Stimulated activated effector memory CD8-positive, alpha-beta T cell treated with anti-CD3 and anti-CD28 coated beads, Interleukin-12 subunit alpha, Interleukin-12 subunit beta, amount 100 ng/mL, for 72 hours (primary cell): Measurements from ENCODE around the gene VPS51.
"Not testable (repeated sequence)": the region's sequence is repeated elsewhere in the genome, so short reads cannot be mapped to it uniquely, and the experiment has no call there.

Experiments used
- ATAC-seq: fragments of 150-1000 bp; cut with Tn5 transposase; 2 replicates; pipeline ENCODE4 v1.10.0; 2021
- DNase-seq, 2 donors: peaks; one replicate each; pipeline ENCODE4 v3.0.0; 2021 to 2022; ENCODE audit warnings: low spot score in 2 of 2
- H3K27ac Mint-ChIP-seq: one replicate; pipeline ENCODE4 v1.8.0; 2022; ENCODE audit warnings: mild to moderate bottlenecking, mixed read lengths
- H3K36me3 Mint-ChIP-seq: one replicate; pipeline ENCODE4 v1.8.0; 2022; ENCODE audit warnings: mild to moderate bottlenecking, mixed read lengths
- H3K4me1 Mint-ChIP-seq: one replicate; pipeline ENCODE4 v1.8.0; 2022; ENCODE audit warnings: mixed read lengths
- H3K4me3 Mint-ChIP-seq: one replicate; pipeline ENCODE4 v1.8.0; 2022; ENCODE audit warnings: mild to moderate bottlenecking, mixed read lengths
- H3K9me3 Mint-ChIP-seq: one replicate; pipeline ENCODE4 v1.8.0; 2022; ENCODE audit warnings: mixed read lengths

Gene VPS51

DNA sequence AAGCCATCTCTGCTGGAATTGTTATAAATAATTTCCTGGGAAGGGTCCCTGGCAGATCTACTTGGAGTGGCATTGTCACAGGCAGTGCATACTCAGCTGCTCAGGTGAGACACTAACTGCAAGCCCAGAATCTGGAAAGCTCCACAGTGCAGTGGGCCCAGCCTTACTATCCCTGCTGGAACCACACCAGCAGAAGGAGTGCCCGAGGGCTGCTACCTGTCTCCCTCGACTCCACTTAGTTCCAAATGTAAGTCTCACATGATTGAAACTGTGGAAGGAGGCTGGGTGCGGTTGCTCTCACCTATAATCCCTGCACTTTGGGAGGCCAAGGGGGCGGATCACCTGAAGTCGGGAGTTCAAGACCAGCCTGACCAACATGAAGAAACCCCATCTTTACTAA, 52.6 kb downstream of the VPS51 start:
- H3K4me3 Mint-ChIP-seq = no peak overlapping the region
- DNase-seq = no peak
- H3K9me3 Mint-ChIP-seq = no peaks in the 10 kb centered on the region
- peaks cover 20% of the 10 kb centered on the region for H3K4me1 Mint-ChIP-seq
- no peak for ATAC-seq
- peaks cover 5% of the 10 kb centered on the region for H3K36me3 Mint-ChIP-seq
- H3K27ac Mint-ChIP-seq = no peak overlapping the region

DNA sequence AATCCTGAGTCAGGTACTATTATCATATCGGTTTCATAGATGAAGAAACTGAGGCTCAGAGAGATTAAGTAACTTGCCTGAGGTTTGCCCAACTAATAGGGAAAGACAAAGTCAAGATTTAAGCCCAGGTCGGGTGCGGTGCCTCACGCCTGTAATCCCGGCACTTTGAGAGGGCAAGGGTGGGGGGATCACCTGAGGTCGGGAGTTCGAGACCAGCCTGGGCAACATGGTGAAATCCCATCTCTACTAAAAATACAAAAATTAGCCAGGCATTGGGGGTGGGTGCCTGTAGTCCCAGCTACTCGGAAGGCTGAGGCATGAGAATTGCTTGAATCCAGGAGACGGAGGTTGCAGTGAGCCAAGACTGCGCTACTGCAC, 54.1 kb downstream of the VPS51 start:
- H3K27ac Mint-ChIP-seq, H3K36me3 Mint-ChIP-seq, DNase-seq, ATAC-seq, H3K4me3 Mint-ChIP-seq, H3K9me3 Mint-ChIP-seq: not testable (repeated sequence)
- H3K4me1 Mint-ChIP-seq = peaks cover 20% of the 10 kb centered on the region

DNA sequence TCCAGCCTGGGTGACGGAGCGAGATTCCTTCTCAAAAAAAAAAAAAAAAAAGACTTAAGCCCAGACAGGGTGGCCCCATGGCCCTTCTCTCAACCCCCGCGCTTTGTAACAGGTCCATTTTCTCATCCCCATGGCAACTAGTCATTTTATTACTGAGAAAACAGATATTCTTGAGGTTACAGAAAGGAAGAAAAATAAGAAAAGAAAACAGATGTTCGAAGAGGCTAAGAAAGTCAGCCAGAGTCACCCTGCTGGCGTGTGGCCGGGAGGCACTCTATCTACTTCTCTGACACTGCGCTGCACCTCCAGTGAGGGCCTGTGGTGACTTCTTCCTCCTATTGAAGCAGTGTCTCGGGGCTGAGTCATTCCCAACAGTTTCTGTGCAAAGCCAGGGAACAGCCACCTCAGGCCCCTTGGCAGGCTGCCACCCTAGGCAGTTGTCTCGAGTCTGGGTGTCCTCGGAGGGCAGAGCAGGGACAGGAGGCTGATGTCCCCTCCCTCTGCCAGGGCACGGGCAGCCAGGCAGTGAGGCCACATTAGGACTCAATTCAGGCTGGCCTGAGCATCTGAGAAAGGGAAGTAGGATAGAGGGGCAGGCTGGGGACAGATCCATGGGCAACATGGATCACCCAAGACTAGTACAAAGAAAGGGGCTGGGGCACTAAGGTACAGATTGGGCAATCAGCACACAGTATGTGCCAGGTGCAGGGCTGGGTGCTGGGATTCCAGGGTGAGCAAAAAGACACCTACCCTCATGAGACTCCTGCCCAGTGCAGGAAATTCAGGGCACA, 54.7 kb downstream of the VPS51 start:
- H3K36me3 Mint-ChIP-seq = peaks cover 5% of the 10 kb centered on the region
- no peak overlapping the region for H3K4me3 Mint-ChIP-seq
- DNase-seq = no peak
- peaks cover 20% of the 10 kb centered on the region for H3K4me1 Mint-ChIP-seq
- H3K27ac Mint-ChIP-seq = peak overlapping the region; percentile 4
- no peaks in the 10 kb centered on the region for H3K9me3 Mint-ChIP-seq
- peak; percentile 93 for ATAC-seq

DNA sequence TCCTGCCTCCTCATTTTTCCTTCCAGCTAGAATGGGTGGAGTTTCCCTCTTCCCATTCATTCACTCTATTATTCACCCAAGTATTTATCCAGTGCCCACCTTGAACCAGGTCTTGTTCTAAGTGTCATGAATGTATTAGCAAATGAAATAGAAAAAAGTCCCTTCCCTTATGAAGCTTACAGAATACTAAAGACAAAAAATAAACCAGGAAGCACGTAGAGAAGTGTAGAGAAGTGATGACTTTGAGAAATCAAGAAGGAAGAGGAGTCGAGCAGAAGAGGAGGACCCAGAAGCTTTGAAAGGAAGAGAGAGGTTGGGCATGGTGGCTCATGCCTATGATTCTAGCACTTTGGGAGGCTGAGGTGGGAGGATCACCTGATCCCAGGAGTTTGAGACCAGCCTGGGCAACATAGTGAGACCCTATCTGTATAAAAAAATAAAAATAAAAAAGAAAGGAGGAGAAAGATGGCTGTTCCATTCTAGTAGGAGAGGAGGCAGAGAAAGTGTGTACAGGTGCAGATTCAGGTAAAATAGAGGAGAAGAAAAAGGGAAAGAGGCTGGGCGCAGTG, 55.4 kb downstream of the VPS51 start:
- no peak for ATAC-seq
- no peak overlapping the region for H3K4me3 Mint-ChIP-seq
- H3K9me3 Mint-ChIP-seq = no peaks in the 10 kb centered on the region
- peaks cover 20% of the 10 kb centered on the region for H3K4me1 Mint-ChIP-seq
- H3K27ac Mint-ChIP-seq = peak overlapping the region; percentile 4
- peaks cover 5% of the 10 kb centered on the region for H3K36me3 Mint-ChIP-seq
- no peak for DNase-seq

DNA sequence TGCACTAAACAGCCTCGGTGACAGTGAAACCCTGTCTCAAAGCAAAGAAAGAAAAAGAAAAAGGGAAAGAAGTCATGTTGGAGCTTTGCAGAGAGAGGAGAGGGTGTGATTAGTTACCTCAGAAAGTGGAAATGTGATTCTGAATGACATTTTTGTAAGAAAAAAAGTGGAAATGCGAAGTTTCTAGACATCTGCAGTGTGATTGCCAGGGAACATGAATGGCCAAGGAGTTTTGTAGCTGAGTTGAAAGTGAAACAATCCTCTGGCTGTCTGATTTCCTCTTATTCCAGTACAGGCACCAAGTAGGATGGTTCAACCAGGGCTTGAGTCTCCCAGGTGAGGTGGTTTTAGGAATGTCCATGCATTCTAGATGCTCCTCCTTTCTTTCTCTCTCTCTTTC, 56.1 kb downstream of the VPS51 start:
- no peak for DNase-seq
- Mint-ChIP-seq H3K36me3 (peaks cover 5% of the 10 kb centered on the region), H3K4me1 (peaks cover 20% of the 10 kb centered on the region), H3K27ac (peak overlapping the region; percentile 11), H3K9me3 (no peaks in the 10 kb centered on the region), H3K4me3 (no peak overlapping the region)
- ATAC-seq = no peak

DNA sequence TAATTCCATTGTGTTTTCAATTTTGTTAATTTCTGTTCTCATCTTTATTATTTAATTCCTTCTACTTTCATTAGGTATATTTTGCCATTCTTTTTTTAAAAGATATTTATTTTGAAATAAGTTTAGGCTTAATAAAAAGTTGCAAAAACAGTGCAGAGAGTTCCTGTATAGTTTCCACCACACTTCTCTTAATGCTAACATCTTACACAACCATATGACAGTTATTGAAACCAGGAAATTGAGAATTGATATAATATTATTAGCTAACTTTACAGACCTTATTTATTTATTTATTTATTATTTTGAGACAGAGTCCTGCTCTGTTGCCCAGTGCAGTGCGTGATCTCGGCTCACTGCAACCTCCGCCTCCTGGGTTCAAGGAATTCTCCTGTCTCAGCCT, 60.2 kb downstream of the VPS51 start:
- no peak overlapping the region for H3K27ac Mint-ChIP-seq
- no peak overlapping the region for H3K4me3 Mint-ChIP-seq
- no peaks in the 10 kb centered on the region for H3K36me3 Mint-ChIP-seq
- no peak for ATAC-seq
- H3K9me3 Mint-ChIP-seq = no peaks in the 10 kb centered on the region
- DNase-seq = no peak
- peaks cover 12% of the 10 kb centered on the region for H3K4me1 Mint-ChIP-seq

DNA sequence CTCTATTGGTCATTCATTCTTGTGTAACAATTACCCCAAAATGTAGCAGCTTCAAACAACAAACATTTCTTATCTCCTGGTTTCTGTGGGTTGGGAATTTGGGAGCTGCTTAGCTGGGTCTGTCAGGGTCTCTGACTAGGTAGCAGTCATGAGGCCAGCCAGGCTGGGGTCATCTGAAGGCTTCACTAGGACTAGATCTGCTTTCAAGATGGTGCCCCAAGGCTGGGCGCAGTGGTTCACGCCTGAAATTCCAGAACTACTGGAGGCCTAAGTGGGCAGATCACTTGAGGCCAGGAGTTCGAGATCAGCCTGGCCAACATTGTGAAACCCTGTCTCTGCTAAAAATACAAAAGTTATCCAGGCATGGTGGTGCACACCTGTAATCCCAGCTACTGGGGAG, 60.9 kb downstream of the VPS51 start:
- H3K4me3 Mint-ChIP-seq = no peak overlapping the region
- H3K27ac Mint-ChIP-seq = no peak overlapping the region
- H3K9me3 Mint-ChIP-seq = no peaks in the 10 kb centered on the region
- no peaks in the 10 kb centered on the region for H3K36me3 Mint-ChIP-seq
- DNase-seq (no peak), ATAC-seq (no peak)
- peaks cover 10% of the 10 kb centered on the region for H3K4me1 Mint-ChIP-seq

DNA sequence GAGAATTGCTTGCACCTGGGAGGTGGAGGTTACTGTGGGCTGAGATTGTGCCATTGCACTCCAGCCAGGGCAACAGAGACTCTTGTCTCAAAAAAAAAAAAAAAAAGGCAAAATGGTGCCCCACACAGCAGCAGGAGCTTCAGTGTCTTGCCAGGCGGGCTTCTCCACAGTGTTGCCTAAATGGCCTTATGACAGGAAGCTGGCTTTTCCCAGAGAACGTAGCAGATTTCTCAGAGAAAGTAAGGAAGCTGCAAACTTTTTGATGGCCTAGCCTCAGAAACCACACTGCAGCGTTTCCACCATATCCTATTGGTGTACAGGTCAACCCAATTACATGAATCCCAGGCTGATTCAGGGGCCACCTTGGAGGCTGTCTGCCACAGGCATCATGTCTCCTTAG, 61.3 kb downstream of the VPS51 start:
- no peak overlapping the region for H3K4me3 Mint-ChIP-seq
- H3K4me1 Mint-ChIP-seq = peaks cover 7% of the 10 kb centered on the region
- H3K9me3 Mint-ChIP-seq = no peaks in the 10 kb centered on the region
- H3K27ac Mint-ChIP-seq = no peak overlapping the region
- DNase-seq (no peak), ATAC-seq (no peak)
- no peaks in the 10 kb centered on the region for H3K36me3 Mint-ChIP-seq

DNA sequence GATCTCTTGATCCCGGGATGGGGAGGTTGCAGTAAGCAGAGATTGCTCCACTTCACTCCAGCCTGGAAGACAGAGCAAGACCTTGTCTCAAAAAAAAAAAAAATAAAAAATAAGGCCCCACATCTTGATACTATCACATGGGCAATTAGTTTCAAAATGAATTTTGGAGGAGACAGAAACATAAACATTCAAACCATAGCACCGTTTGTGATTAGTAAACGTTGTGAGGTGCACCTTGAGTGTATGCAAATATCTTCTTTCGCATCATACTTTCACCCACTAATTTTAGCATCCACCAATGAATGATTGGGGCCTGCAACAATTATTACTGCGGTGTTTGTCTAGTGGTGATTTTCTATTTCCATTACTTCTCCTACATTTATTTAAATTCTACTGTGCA, 63.0 kb downstream of the VPS51 start:
- Mint-ChIP-seq H3K4me1 (no peaks in the 10 kb centered on the region), H3K27ac (no peak overlapping the region), H3K9me3 (no peaks in the 10 kb centered on the region), H3K4me3 (no peak overlapping the region), H3K36me3 (no peaks in the 10 kb centered on the region)
- ATAC-seq (no peak), DNase-seq (no peak)

DNA sequence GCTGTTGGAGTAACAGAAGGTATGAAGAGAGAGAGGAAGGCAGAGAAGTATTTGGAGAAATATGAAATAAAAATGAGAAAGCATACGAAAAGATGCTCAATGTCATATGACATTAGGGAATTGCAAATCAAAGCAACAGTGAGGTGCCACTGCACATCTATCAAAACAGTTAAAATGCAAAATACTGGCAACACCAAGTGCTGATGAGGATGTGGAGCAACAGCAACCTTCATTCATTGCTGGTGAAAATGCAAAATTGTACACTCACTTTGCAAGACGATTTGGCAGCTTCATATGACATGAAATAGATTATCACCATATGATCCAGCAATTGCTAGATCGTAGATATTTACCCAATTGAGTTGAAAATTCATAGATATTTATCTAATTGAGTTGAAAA, 64.6 kb downstream of the VPS51 start:
- Mint-ChIP-seq H3K4me3 (no peak overlapping the region), H3K4me1 (no peaks in the 10 kb centered on the region), H3K9me3 (no peaks in the 10 kb centered on the region), H3K27ac (no peak overlapping the region), H3K36me3 (no peaks in the 10 kb centered on the region)
- DNase-seq (no peak), ATAC-seq (no peak)
